ENCODE results near the gene STK33. TPM values are rescaled to one million over a fixed set of nuclear protein-coding genes. Genes with fewer than 3 reads are reported as not detected.

Gene STK33
- total RNA-seq, 1 experiment from 2014 or later = 19.5 TPM

DNA sequence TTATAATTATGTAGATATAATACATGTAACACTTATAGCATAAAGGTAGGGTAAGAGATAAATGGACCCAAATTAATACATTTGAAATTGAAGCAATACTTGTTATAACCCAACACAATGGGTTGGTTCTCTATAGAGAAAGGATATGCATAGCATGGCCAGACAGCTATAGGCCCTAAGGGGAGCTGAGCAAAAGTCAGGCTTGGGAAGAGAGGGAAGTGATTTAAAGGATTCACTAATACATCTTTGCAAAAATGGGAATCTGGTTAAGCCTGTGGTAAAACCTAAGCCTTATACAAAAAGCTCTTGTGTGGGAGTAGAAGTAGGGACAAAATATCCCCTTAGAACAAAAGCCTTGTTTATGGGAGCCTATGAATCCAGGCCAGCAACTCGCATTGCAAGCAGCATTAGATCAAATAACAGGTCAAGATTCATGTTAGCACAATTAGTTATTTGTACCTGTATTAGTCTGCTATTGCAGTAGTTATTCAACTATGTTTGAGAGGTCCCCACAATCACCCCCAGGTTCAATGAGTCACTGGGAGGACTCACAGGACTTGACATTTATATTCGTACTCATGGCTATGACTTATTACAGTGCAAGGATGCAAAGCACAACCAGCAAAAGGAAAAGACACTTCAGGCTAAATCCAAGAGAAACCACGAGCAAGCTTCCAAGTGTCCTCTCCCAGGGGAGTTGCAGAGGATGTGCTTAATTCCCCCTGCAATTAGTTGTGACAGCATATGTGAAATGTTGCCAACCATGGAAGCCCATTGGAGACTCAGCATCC, 185.7 kb downstream of the STK33 start:
- Histone ChIP-seq H3K14ac (ENCODE audit: insufficient read depth, low read length) (no peak overlapping the region), H3K79me2 (ENCODE audit: insufficient read depth, low read length) (no peaks in the 10 kb centered on the region), H2BK20ac (ENCODE audit: low read depth, low read length, poor library complexity, severe bottlenecking) (no peak overlapping the region), H2BK120ac (ENCODE audit: low read depth, low read length, poor library complexity, severe bottlenecking) (no peak overlapping the region), H4K20me1 (ENCODE audit: control insufficient read depth, insufficient read depth, insufficient read length) (no peaks in the 10 kb centered on the region), H3K4me2 (ENCODE audit: insufficient read depth, insufficient read length, low read length) (no peak overlapping the region), H3K4me1 (ENCODE audit: insufficient read depth, low read length) (no peaks in the 10 kb centered on the region), H3K23ac (ENCODE audit: insufficient read length, low read depth, low read length) (no peak overlapping the region), H2BK5ac (ENCODE audit: insufficient read length, low read length) (no peak overlapping the region), H3K56ac (ENCODE audit: insufficient read length, low read depth, low read length) (no peak overlapping the region), H3K18ac (ENCODE audit: insufficient read length, low read depth, low read length) (no peak overlapping the region), H3K27ac (ENCODE audit: insufficient read length, low read depth, low read length) (no peak overlapping the region), H2BK12ac (ENCODE audit: insufficient read length, low read depth, low read length) (no peak overlapping the region), H3K4ac (ENCODE audit: low read depth, low read length) (no peak overlapping the region), H3K9ac (ENCODE audit: extremely low read depth, insufficient read length, low read length) (no peak overlapping the region), H3K9me3 (ENCODE audit: control insufficient read depth, low read depth, low read length) (no peaks in the 10 kb centered on the region), H3T11ph (ENCODE audit: low read length) (no peak overlapping the region), H2AK5ac (ENCODE audit: insufficient read length, low read length) (no peak overlapping the region), H4K8ac (replicated peaks; ENCODE audit: insufficient read length, low read depth, low read length) (no peak overlapping the region), H2BK15ac (ENCODE audit: low read depth, low read length) (no peak overlapping the region), H4K5ac (ENCODE audit: insufficient read length, low read depth, low read length) (no peak overlapping the region), H2AFZ (ENCODE audit: low read length) (no peak overlapping the region), H4K91ac (ENCODE audit: insufficient read length, low read depth, low read length) (no peak overlapping the region), H3K23me2 (ENCODE audit: insufficient read length, low read depth, low read length, poor library complexity, severe bottlenecking) (no peaks in the 10 kb centered on the region), H3K27me3 (ENCODE audit: insufficient read depth, low read length) (no peaks in the 10 kb centered on the region), H3K79me1 (ENCODE audit: insufficient read depth, low read depth, low read length, poor library complexity, severe bottlenecking) (no peaks in the 10 kb centered on the region)
- Mint-ChIP-seq H3K36me3 (ENCODE audit: insufficient read depth in 1 of 3, low read depth in 3 of 3) (peaks cover 3 to 7% (median 4%) of the 10 kb centered on the region in 3 experiments; a peak in 4 of 7 replicates), H3K4me3 (no peak overlapping the region), H3K4me1 (no peaks in the 10 kb centered on the region), H3K27me3 (ENCODE audit: low read depth) (no peaks in the 10 kb centered on the region), H3K27ac (no peak overlapping the region), H3K9me3 (peaks cover 5 to 11% of the 10 kb centered on the region in 2 experiments; a peak in 4 of 5 replicates)
- DNase-seq = no peak
- TF ChIP-seq, protein P1, sequence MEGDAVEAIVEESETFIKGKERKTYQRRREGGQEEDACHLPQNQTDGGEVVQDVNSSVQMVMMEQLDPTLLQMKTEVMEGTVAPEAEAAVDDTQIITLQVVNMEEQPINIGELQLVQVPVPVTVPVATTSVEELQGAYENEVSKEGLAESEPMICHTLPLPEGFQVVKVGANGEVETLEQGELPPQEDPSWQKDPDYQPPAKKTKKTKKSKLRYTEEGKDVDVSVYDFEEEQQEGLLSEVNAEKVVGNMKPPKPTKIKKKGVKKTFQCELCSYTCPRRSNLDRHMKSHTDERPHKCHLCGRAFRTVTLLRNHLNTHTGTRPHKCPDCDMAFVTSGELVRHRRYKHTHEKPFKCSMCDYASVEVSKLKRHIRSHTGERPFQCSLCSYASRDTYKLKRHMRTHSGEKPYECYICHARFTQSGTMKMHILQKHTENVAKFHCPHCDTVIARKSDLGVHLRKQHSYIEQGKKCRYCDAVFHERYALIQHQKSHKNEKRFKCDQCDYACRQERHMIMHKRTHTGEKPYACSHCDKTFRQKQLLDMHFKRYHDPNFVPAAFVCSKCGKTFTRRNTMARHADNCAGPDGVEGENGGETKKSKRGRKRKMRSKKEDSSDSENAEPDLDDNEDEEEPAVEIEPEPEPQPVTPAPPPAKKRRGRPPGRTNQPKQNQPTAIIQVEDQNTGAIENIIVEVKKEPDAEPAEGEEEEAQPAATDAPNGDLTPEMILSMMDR (conservative IDR thresholded peaks at IDR 0.05) = no peak
- no CpG with 5 or more reads among the region's 3 CpGs for WGBS (ENCODE audit: extremely low coverage, insufficient read length, low lambda C conversion rate)

Data from H9 (cell line).